ENCODE results near the gene BRD4. TPM values are rescaled to one million over a fixed set of nuclear protein-coding genes. Genes with fewer than 3 reads are reported as not detected.

The BRD4 gene
- total RNA-seq, 1 donor from 2014 or later, result 153 TPM

DNA sequence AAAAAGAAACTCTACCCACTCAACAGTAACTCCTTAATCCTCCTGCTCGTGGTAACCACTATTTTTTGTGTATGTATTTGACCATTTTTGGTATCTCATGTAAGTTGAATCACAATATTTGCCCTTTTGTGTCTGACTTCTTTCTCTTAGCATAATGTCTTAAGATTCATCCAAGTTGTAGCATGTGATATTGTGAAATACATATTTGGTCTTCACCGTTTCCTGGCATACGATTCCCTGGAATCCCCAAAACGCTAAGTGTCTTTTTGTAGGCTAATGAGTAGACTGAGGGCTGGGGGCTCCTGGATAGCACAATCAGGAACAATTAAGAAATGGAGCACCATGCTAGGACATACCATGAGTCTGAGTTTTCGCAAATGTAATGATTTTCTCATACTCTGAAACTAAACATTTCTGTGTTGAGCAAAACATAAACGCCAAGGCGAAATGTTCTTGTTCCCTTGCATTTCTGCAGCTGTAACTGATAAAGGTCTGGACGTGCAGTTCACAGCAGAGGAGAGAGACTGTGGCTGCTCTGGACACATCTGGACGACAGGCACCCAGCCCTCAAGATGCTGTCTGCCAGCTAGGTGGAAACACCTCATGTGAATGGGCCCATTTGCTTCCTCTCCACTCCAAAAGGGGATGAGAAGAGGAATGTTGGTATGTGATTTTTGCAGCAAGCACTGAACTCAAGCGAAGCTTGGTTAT, 38.4 kb downstream of the BRD4 start:
- peaks cover 2% of the 10 kb centered on the region for H3K36me3 Mint-ChIP-seq
- TF ChIP-seq, protein P1, sequence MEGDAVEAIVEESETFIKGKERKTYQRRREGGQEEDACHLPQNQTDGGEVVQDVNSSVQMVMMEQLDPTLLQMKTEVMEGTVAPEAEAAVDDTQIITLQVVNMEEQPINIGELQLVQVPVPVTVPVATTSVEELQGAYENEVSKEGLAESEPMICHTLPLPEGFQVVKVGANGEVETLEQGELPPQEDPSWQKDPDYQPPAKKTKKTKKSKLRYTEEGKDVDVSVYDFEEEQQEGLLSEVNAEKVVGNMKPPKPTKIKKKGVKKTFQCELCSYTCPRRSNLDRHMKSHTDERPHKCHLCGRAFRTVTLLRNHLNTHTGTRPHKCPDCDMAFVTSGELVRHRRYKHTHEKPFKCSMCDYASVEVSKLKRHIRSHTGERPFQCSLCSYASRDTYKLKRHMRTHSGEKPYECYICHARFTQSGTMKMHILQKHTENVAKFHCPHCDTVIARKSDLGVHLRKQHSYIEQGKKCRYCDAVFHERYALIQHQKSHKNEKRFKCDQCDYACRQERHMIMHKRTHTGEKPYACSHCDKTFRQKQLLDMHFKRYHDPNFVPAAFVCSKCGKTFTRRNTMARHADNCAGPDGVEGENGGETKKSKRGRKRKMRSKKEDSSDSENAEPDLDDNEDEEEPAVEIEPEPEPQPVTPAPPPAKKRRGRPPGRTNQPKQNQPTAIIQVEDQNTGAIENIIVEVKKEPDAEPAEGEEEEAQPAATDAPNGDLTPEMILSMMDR (IDR thresholded peaks at IDR 0.05; ENCODE audit: unreplicated experiment), result no peak
- no peaks in the 10 kb centered on the region for H3K9me3 Mint-ChIP-seq
- no peak overlapping the region for H3K4me3 Mint-ChIP-seq
- H3K4me1 Mint-ChIP-seq, result peaks cover 74% of the 10 kb centered on the region
- peak overlapping the region; percentile 74 for H3K27ac Mint-ChIP-seq
- DNase-seq (ENCODE audit: low spot score in 2 of 2, unreplicated experiment in 2 of 2), result no peak
- H3K27me3 Mint-ChIP-seq (ENCODE audit: low read depth), result no peaks in the 10 kb centered on the region

DNA sequence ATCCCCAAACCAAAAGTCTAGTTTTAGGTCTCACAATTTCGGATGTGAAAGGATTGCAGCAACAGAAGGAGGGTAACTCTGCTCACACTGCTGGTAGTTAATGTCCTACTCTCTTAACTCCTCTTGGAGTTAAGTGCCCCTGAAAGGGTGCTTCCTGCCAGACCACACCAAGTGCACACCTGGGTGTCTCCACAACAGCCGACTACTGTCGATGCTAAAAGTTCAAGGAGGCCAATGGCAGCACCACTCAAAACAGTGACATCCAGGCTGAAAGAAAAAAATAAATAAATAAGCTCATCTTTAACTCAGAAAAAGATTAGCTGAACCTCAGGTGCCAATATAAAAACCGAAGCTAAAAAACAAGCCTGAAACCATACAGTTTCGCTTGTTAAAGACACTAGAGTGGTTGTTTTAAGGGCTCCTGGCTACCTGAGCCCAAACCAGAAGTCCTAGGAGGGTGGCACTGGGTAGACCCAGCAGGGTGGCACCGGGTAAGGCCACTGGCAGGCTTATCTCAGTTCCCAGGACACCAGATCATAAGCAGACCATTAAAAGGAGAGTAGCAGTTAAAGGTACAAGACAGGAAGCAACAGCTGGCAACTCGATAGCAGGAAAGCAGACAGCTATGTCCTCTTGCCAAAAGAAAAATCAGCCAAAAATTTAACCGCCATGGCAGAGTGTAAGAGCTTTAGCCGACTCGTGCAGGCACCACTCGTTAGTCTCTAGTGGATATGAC, 39.3 kb downstream of the BRD4 start:
- no peak overlapping the region for H3K4me3 Mint-ChIP-seq
- peaks cover 2% of the 10 kb centered on the region for H3K36me3 Mint-ChIP-seq
- H3K27me3 Mint-ChIP-seq (ENCODE audit: low read depth), result no peaks in the 10 kb centered on the region
- TF ChIP-seq, protein P1 (IDR thresholded peaks at IDR 0.05; ENCODE audit: unreplicated experiment), result no peak
- DNase-seq (ENCODE audit: low spot score in 2 of 2, unreplicated experiment in 2 of 2), result no peak
- no peaks in the 10 kb centered on the region for H3K9me3 Mint-ChIP-seq
- peaks cover 76% of the 10 kb centered on the region for H3K4me1 Mint-ChIP-seq
- H3K27ac Mint-ChIP-seq, result peak overlapping the region; percentile 82

DNA sequence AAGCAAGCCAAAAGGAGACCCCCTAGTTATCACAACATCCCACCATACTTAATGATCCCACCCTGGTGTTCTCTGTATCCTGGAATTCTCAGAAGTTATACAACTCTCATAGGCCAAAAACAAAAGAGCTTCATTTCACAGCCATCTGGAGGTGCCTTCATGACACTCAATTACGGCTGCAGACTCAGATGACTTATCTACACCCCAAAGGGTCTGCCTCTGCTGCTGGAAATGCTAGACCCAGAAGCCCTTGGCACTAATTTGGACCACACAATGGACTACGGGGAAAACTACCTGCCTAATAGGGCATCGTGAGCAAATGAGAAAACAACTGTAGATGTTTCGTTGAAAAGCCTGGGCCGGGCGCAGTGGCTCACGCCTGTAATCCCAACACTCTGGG, 40.2 kb downstream of the BRD4 start:
- Mint-ChIP-seq H3K9me3 (no peaks in the 10 kb centered on the region), H3K27me3 (ENCODE audit: low read depth) (no peaks in the 10 kb centered on the region), H3K4me3 (no peak overlapping the region), H3K4me1 (peaks cover 75% of the 10 kb centered on the region), H3K27ac (no peak overlapping the region), H3K36me3 (peaks cover 2% of the 10 kb centered on the region)
- no peak for DNase-seq (ENCODE audit: low spot score in 2 of 2, unreplicated experiment in 2 of 2)
- TF ChIP-seq, protein P1 (IDR thresholded peaks at IDR 0.05; ENCODE audit: unreplicated experiment), result no peak

DNA sequence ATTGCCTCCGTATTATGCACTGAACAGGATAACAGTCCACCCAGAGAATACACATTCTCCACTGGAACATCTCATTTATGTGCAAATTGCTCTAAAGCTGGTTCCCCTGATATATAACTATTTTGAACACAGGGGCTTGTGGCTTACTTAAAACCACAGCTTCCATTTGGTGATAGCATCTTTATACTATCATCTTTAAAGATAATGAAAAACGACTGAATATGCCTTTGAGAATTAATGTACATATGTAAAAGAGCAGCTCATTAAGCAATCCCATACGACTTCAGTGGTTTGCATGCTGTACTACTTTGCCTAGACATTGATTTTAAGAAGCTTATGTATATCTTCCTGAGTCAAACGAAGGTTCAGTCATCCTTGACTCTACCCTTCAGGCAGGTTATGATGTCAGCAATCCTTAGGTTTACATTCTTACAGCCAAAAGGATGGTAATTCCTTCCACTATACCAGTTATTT, 40.8 kb downstream of the BRD4 start:
- H3K4me3 Mint-ChIP-seq, result no peak overlapping the region
- H3K27ac Mint-ChIP-seq, result no peak overlapping the region
- TF ChIP-seq, protein P1 (IDR thresholded peaks at IDR 0.05; ENCODE audit: unreplicated experiment), result no peak
- peaks cover 69% of the 10 kb centered on the region for H3K4me1 Mint-ChIP-seq
- H3K27me3 Mint-ChIP-seq (ENCODE audit: low read depth), result no peaks in the 10 kb centered on the region
- peaks cover 2% of the 10 kb centered on the region for H3K36me3 Mint-ChIP-seq
- no peak for DNase-seq (ENCODE audit: low spot score in 2 of 2, unreplicated experiment in 2 of 2)
- no peaks in the 10 kb centered on the region for H3K9me3 Mint-ChIP-seq

DNA sequence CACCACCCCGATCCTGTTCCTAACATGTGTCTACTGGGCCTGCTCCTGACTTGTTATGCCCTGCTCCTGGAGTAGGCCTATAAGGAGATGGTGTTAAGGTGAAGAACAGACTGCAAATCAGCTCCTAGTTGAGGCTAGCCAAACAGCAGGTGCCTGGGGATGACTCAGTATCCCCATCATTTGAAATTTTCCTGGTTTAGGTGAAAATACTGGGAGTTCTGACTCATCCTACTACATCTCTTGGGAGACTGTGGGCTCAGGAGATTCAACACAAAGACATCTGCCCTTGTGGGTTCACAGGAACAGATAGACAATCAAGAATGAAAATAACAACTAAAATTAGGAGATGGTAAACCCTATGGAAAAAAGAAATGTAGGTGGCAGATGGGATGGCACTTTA, 41.2 kb downstream of the BRD4 start:
- no peaks in the 10 kb centered on the region for H3K9me3 Mint-ChIP-seq
- H3K27me3 Mint-ChIP-seq (ENCODE audit: low read depth), result no peaks in the 10 kb centered on the region
- no peaks in the 10 kb centered on the region for H3K36me3 Mint-ChIP-seq
- TF ChIP-seq, protein P1 (IDR thresholded peaks at IDR 0.05; ENCODE audit: unreplicated experiment), result no peak
- peaks cover 69% of the 10 kb centered on the region for H3K4me1 Mint-ChIP-seq
- H3K4me3 Mint-ChIP-seq, result no peak overlapping the region
- H3K27ac Mint-ChIP-seq, result no peak overlapping the region
- no peak for DNase-seq (ENCODE audit: low spot score in 2 of 2, unreplicated experiment in 2 of 2)
